Keratinocyte (primary cell): Measurements from ENCODE around the gene NLGN1. TPM values are rescaled to one million over a fixed set of nuclear protein-coding genes. Genes with fewer than 3 reads are reported as not detected.

Experiments
- DNase-seq: peaks from one replicate; pipeline ENCODE4 v3.0.0-alpha.2; 2011; ENCODE audit warnings: low read depth, missing footprints, low spot score
- FAIRE-seq: peaks from 2 replicates; lab custom pipeline; 2011; peaks lifted over from hg19 to GRCh38; lab: Jason Lieb, UNC
- H2AFZ ChIP-seq: 2 replicates; pipeline ENCODE4 v1.6.0; 2012; ENCODE audit warnings: low read length, control low read depth, inconsistent platforms; ENCODE audit not compliant: control insufficient read depth
- H3K27ac ChIP-seq: 2 replicates; pipeline ENCODE4 v1.5.1; 2011; ENCODE audit warnings: low read length; ENCODE audit not compliant: control insufficient read depth, insufficient read depth
- H3K27me3 ChIP-seq: 3 replicates; pipeline ENCODE4 v1.6.0; 2011; ENCODE audit warnings: low read length; ENCODE audit not compliant: control insufficient read depth, insufficient read depth; ENCODE audit errors: extremely low read depth
- H3K36me3 ChIP-seq, 2 experiments: 2 replicates in 1 of 2; 3 replicates in 1 of 2; pipeline ENCODE4 v1.5.1; 2011; ENCODE audit warnings: low read length in 2 of 2, mild to moderate bottlenecking in 1 of 2; ENCODE audit not compliant: control insufficient read depth in 2 of 2, insufficient read depth in 2 of 2; ENCODE audit errors: extremely low read depth in 1 of 2
- H3K4me1 ChIP-seq: 3 replicates; pipeline ENCODE4 v1.5.1; 2011; ENCODE audit warnings: low read length; ENCODE audit not compliant: control insufficient read depth, insufficient read depth; ENCODE audit errors: extremely low read depth
- H3K4me2 ChIP-seq: 3 replicates; pipeline ENCODE4 v1.6.0; 2011; ENCODE audit warnings: low read depth, low read length; ENCODE audit not compliant: control insufficient read depth, insufficient read depth; ENCODE audit errors: extremely low read depth
- H3K4me3 ChIP-seq, 3 experiments: fragments of 200-600 bp in 1 of 3; sonication (generic) in 1 of 3; 2 replicates in 2 of 3; 3 replicates in 1 of 3; pipeline ENCODE4 v1.5.1; 2011 to 2016; ENCODE audit warnings: low read length in 3 of 3, mild to moderate bottlenecking in 3 of 3, control low read depth in 2 of 3, inconsistent platforms in 1 of 3, low read depth in 1 of 3, mixed read lengths in 1 of 3, mixed run types in 1 of 3, moderate library complexity in 1 of 3; ENCODE audit not compliant: control insufficient read depth in 2 of 3, insufficient read depth in 2 of 3; ENCODE audit errors: extremely low read depth in 1 of 3
- H3K79me2 ChIP-seq: 2 replicates; pipeline ENCODE4 v1.6.0; 2012; ENCODE audit warnings: low read length; ENCODE audit not compliant: control insufficient read depth, insufficient read depth
- H3K9ac ChIP-seq: 3 replicates; pipeline ENCODE4 v1.6.0; 2011; ENCODE audit warnings: low read length; ENCODE audit not compliant: control insufficient read depth, insufficient read depth; ENCODE audit errors: extremely low read depth
- H3K9me1 ChIP-seq: 3 replicates; pipeline ENCODE4 v1.6.0; 2011; ENCODE audit warnings: low read length; ENCODE audit not compliant: control insufficient read depth, insufficient read depth; ENCODE audit errors: extremely low read depth
- H3K9me3 ChIP-seq: 2 replicates; pipeline ENCODE4 v1.5.1; 2012; ENCODE audit warnings: low read depth, low read length; ENCODE audit not compliant: control insufficient read depth
- H4K20me1 ChIP-seq: 3 replicates; pipeline ENCODE4 v1.6.0; 2011; ENCODE audit warnings: low read length; ENCODE audit not compliant: control insufficient read depth, insufficient read depth; ENCODE audit errors: extremely low read depth
- CTCF ChIP-seq, 3 experiments: IDR thresholded peaks in 1 of 3; conservative IDR thresholded peaks in 1 of 3; optimal IDR thresholded peaks in 1 of 3; 2 replicates in 2 of 3; 3 replicates in 1 of 3; pipeline versions ENCODE3 to v1.5.1; 2011; ENCODE audit warnings: low read length in 3 of 3, mild to moderate bottlenecking in 3 of 3, moderate library complexity in 2 of 3, control low read depth in 1 of 3, inconsistent platforms in 1 of 3; ENCODE audit not compliant: insufficient read depth in 2 of 3; ENCODE audit errors: extremely low read depth in 1 of 3
- EZH2 ChIP-seq: IDR thresholded peaks from one replicate; pipeline ENCODE4 v1.6.1; 2012; ENCODE audit warnings: inconsistent platforms, mild to moderate bottlenecking, low read length, moderate library complexity
- dilution Hi-C: fragments of 300-500 bp; cut with MboI; formaldehyde crosslinking; loops from one replicate; pipeline ENCODE4 v1.7.0; 2020; ENCODE audit warnings: low sequenced_read_pairs; ENCODE audit not compliant: extremely low pct_ligation_motif_present
- polyA plus RNA-seq, 5 experiments: library from polyadenylated mRNA; depleted of rRNA in 3 of 5; stranded (reverse) in 3 of 5; stranded (forward) in 1 of 5; unstranded in 1 of 5; fragments of >200 nt; gene quantifications; 1 replicate in 1 of 5; 2 replicates in 3 of 5; 3 replicates in 1 of 5; pipeline versions ENCODE4 v1.2.1 to v1.2.3, GENCODE V29; 2011 to 2012; ENCODE audit warnings: missing spikeins in 2 of 5, low read depth in 1 of 5, low replicate concordance in 1 of 5
- small RNA-seq, 3 experiments: library from RNA; depleted of rRNA; stranded (forward); fragments of <200 nt; gene quantifications; one replicate each; pipeline ENCODE3, GENCODE V24; 2012; ENCODE audit warnings: low read depth in 3 of 3, low replicate concordance in 1 of 3; ENCODE audit not compliant: insufficient read length in 3 of 3

Gene NLGN1
- polyA plus RNA-seq, 1 donor (not counting 4 experiments of a cell fraction or from before 2014, with no cell fraction given), result not detected

- Histone ChIP-seq H3K27ac (no peak overlapping the region), H3K79me2 (no peaks in the 10 kb centered on the region), H3K36me3 (no peaks in the 10 kb centered on the region), H4K20me1 (no peaks in the 10 kb centered on the region), H3K9me3 (no peaks in the 10 kb centered on the region), H3K4me3 (no peak overlapping the region), H3K9ac (no peak overlapping the region), H2AFZ (no peak overlapping the region), H3K4me2 (no peak overlapping the region), H3K27me3 (no peaks in the 10 kb centered on the region), H3K9me1 (no peaks in the 10 kb centered on the region), H3K4me1 (no peaks in the 10 kb centered on the region)
- no peak for DNase-seq
- dilution Hi-C loops, result no loop called here
- no peak for TF ChIP-seq CTCF (optimal IDR thresholded peaks at IDR 0.05 in 1 of 3, IDR thresholded peaks at IDR 0.05 in 1 of 3, conservative IDR thresholded peaks at IDR 0.05 in 1 of 3; ENCODE audit: extremely low read depth in 1 of 3, insufficient read depth in 2 of 3, low read length in 3 of 3)
- TF ChIP-seq EZH2, result no peak
- FAIRE-seq, result no peak
Observed at GRCh38 chr3:174335910-174336309, 938.4 kb downstream of the NLGN1 start.

Small RNA genes lying within 50 kb of the gene (small RNA-seq; reads per million reads assigned to genes)
- gene RN7SKP234, result 0 reads per million in 3 experiments
